Activated CD4-positive, alpha-beta T cell treated with anti-CD3 and anti-CD28 coated beads, Interleukin-2, amount 50 U/mL, for 1 hour (primary cell): ENCODE measurements around the gene SLC13A5.
"Not testable (repeated sequence)": the region's sequence is repeated elsewhere in the genome, so short reads cannot be mapped to it uniquely, and the experiment has no call there.

Experiments used
- DNase-seq: peaks from one replicate; pipeline ENCODE4 v3.0.0-alpha.2; 2020

Gene SLC13A5

GRCh38 chr17:6713130-6713917 is at the start of gene SLC13A5:
Gene SLC13A5, minus strand, starts transcription at chr17:6713369. Its CDS starts 36 bp downstream, at chr17:6713333.
- no peak for DNase-seq

GRCh38 chr17:6761779-6762178 is 48.6 kb upstream of the SLC13A5 start:
- no peak for DNase-seq

GRCh38 chr17:6757747-6758146 is 44.6 kb upstream of the SLC13A5 start:
- DNase-seq, result no peak

GRCh38 chr17:6756425-6757031 is 43.4 kb upstream of the SLC13A5 start:
- no peak for DNase-seq

- peak; percentile 32 for DNase-seq
Measured at GRCh38 chr17:6755731-6756184, 42.6 kb upstream of the SLC13A5 start, which contains the start of gene XAF1. Gene XAF1, plus strand, starts transcription at chr17:6756046. Its CDS starts 33 bp downstream, at chr17:6756079.

- no peak for DNase-seq
Measured at GRCh38 chr17:6755281-6755680, 42.1 kb upstream of the SLC13A5 start.

- no peak for DNase-seq
Measured at GRCh38 chr17:6753546-6753945, 40.4 kb upstream of the SLC13A5 start.

- no peak for DNase-seq
Measured at GRCh38 chr17:6753006-6753445, 39.9 kb upstream of the SLC13A5 start.

- no peak for DNase-seq
Measured at GRCh38 chr17:6752068-6752909, 39.1 kb upstream of the SLC13A5 start.

GRCh38 chr17:6749519-6749918 is 36.4 kb upstream of the SLC13A5 start:
- no peak for DNase-seq

- no peak for DNase-seq
Measured at GRCh38 chr17:6748617-6749016, 35.4 kb upstream of the SLC13A5 start.

- DNase-seq, result not testable (repeated sequence)
Measured at GRCh38 chr17:6746665-6747064, 33.5 kb upstream of the SLC13A5 start.

- no peak for DNase-seq
Measured at GRCh38 chr17:6729531-6729930, 16.4 kb upstream of the SLC13A5 start.

- no peak for DNase-seq
Measured at GRCh38 chr17:6724009-6724408, 10.8 kb upstream of the SLC13A5 start.

GRCh38 chr17:6721744-6722143 is 8.6 kb upstream of the SLC13A5 start:
- no peak for DNase-seq

GRCh38 chr17:6716736-6717135 is 3.6 kb upstream of the SLC13A5 start:
- DNase-seq, result no peak

GRCh38 chr17:6714315-6714874 is 1.2 kb upstream of the SLC13A5 start:
- no peak for DNase-seq

- no peak for DNase-seq
Measured at GRCh38 chr17:6713918-6714271, 726 bp upstream of the SLC13A5 start.

GRCh38 chr17:6712854-6713129 is 377 bp downstream of the SLC13A5 start:
- DNase-seq, result no peak

- no peak for DNase-seq
Measured at GRCh38 chr17:6712058-6712853, 913 bp downstream of the SLC13A5 start.

GRCh38 chr17:6711681-6712057 is 1.5 kb downstream of the SLC13A5 start:
- DNase-seq, result no peak

GRCh38 chr17:6711081-6711674 is 2.0 kb downstream of the SLC13A5 start:
- no peak for DNase-seq
